ENCODE results near the gene RMND5B. TPM values are rescaled to one million over a fixed set of nuclear protein-coding genes. Genes with fewer than 3 reads are reported as not detected.
"Not testable (repeated sequence)": the region's sequence is repeated elsewhere in the genome, so short reads cannot be mapped to it uniquely, and the experiment has no call there.

RMND5B gene, protein sequence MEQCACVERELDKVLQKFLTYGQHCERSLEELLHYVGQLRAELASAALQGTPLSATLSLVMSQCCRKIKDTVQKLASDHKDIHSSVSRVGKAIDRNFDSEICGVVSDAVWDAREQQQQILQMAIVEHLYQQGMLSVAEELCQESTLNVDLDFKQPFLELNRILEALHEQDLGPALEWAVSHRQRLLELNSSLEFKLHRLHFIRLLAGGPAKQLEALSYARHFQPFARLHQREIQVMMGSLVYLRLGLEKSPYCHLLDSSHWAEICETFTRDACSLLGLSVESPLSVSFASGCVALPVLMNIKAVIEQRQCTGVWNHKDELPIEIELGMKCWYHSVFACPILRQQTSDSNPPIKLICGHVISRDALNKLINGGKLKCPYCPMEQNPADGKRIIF
- total RNA-seq = 10 to 100 TPM; 24.1 to 28.7 TPM

DNA sequence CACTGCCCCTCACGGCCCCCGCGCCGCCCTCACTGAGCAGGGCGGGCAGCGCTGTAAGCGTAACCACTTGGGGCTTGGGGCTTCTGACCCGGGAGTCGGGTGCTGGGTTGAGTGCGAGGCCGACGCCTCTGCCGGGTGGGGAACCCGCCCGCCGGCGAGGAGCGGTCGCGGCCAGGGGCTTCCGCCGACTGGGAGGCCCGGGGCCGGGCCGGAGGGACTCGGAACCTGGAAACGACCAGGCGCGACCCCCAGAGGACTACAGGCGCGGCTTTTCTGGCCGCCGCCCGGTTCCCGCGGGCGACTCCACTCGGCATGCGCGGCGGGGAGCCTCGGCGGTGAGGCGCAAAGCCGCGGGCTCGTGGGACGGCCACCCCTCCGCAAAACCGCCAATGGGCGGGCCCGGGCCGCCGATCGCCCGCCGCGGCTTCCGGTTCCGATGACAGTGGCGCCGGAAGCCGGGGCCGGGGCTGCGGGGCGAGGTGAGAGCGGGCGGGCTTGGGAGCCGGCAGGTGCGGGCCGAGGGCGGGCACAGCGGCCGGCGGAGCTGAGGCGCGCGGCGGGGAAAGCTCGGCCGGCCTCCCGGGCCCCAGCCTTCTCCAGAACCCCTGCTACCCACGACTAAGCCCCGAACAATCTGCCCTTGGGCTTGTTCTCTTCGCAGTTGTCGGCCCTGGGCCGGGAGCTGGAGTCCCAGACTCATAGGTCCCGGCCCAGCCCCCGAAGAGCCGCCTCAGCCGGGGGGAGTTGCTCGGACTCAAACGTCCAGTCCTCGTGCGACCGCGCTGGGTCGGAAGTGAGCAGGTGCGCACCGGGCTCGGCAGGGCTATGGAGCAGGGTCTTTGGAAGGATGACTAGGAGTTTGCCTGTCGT lies at the start of gene RMND5B:
TSS of gene RMND5B (plus strand) at position 439 of the 870 bp plus-strand sequence. CDS start 7,106 bp downstream, outside the sequence.
- CTCF ChIA-PET = interaction anchor here (1.0 to 3.5 kb wide), 3 partner anchors 10 to 56 kb away, joined by 3 to 17 read pairs (median 3); no protein-coding TSS in a partner anchor
- intact Hi-C loops (cut with DNase I, micrococcal nuclease) = loop anchor here (1.0 to 5.0 kb wide), 7 partner anchors 10 to 531 kb away; partner anchors contain the start of genes NHP2 (in 2 of the 2), B4GALT7 (in 1 of the 2) and N4BP3 (in 1 of the 2)
- no peaks in the 10 kb centered on the region for H3K27me3 Mint-ChIP-seq
- POLR2A ChIA-PET = no interaction called here
- ATAC-seq = peak; percentile 89
- H3K36me3 Mint-ChIP-seq (ENCODE audit: low read depth) = peaks cover 20% of the 10 kb centered on the region
- peak within 1 kb of the TSS; percentile 80 for H3K4me3 Mint-ChIP-seq
- DNase-seq = peak; percentile 90
- H3K4me1 Mint-ChIP-seq = peaks cover 25% of the 10 kb centered on the region
- H3K27ac Mint-ChIP-seq = peak within 1 kb of the TSS; percentile 90
- no peaks in the 10 kb centered on the region for H3K9me3 Mint-ChIP-seq (ENCODE audit: low read depth)

DNA sequence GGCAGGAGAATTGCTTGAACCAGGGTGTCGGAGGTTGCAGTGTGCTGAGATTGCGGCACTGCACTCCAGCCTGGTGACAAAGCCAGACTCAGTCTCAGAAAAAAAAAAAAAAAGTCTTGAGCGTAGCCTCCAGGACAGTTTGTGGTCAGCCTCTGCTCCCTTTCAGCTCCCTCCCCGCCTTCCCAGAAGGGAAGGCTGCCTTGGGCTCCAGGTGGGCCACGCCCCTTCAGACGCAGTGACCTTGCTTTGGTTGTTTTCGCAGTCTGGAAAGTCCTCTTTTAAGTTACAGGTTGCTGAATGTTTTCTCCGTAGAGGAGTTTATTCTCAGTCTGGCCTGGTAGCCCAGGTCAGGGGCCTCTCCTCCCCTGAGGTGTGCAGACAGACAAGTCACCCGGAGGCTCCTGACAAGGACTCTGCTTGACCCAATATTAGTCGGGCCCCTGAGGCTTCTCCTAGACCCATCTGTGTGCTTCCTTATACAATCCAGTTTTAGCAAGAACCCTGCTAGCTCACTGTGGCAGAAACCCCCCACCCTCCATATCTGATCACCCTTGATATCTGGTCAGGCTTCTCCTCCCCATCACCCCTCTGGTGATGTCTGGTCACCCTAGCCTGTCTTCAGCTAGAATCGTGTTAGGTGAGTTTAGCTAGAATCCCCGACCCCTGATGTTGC lies 49.1 kb upstream of the RMND5B start:
- Mint-ChIP-seq H3K27ac (no peak overlapping the region), H3K27me3 (peaks cover 2% of the 10 kb centered on the region), H3K4me3 (no peak overlapping the region), H3K9me3 (ENCODE audit: low read depth) (no peaks in the 10 kb centered on the region), H3K36me3 (ENCODE audit: low read depth) (no peaks in the 10 kb centered on the region), H3K4me1 (no peaks in the 10 kb centered on the region)
- intact Hi-C loops (cut with DNase I, micrococcal nuclease) = no loop called here
- POLR2A ChIA-PET = no interaction called here
- DNase-seq (no peak), ATAC-seq (no peak)
- CTCF ChIA-PET = interaction anchor here (1.0 kb wide), 1 partner anchor 74 kb away, joined by 4 read pairs; no protein-coding TSS in a partner anchor

DNA sequence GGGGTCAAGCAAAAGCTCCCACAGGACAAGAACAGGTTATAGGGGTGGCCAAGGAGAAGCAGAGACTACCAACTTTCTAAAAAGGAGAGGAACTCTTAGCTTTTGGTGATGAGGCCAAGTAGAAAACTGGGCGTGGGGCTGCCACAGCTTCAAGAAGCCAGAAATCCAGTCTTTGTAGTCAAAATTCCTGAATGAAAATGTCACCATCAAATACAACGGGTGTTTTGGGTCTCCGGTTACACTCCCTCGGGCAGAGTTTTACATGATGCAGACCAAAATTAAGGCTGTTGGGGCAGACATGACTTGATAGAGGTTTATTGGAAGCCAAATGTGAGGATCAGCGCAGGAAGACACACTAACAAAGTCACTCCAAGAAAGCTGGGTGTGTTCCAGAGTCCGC lies 46.9 kb upstream of the RMND5B start:
- ChIA-PET POLR2A (no interaction called here), CTCF (no interaction called here)
- no peak overlapping the region for H3K27ac Mint-ChIP-seq
- peaks cover 4% of the 10 kb centered on the region for H3K27me3 Mint-ChIP-seq
- no peak for DNase-seq
- no peak overlapping the region for H3K4me3 Mint-ChIP-seq
- no peaks in the 10 kb centered on the region for H3K4me1 Mint-ChIP-seq
- H3K36me3 Mint-ChIP-seq (ENCODE audit: low read depth) = no peaks in the 10 kb centered on the region
- intact Hi-C loops (cut with DNase I, micrococcal nuclease) = no loop called here
- H3K9me3 Mint-ChIP-seq (ENCODE audit: low read depth) = no peaks in the 10 kb centered on the region
- no peak for ATAC-seq

DNA sequence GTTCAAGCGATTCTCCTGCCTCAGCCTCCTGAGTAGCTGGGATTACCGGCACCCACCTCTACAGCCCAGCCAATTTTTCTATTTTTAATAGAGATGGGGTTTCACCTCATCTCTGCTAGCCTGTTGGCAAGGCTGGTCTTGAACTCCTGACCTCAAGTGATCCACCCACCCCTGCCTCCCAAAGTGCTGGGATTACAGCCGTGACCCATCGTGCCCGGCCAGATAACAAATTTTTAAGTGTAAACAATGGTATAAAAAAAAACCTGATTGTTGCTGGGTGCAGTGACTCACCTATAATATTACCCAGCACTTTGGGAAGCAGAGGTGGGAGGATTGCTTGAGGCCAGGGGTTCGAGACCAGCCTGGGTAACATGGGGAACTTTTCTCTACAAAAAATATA lies 45.5 kb upstream of the RMND5B start:
- DNase-seq (no peak), ATAC-seq (no peak)
- intact Hi-C loops (cut with DNase I, micrococcal nuclease) = no loop called here
- no peaks in the 10 kb centered on the region for H3K9me3 Mint-ChIP-seq (ENCODE audit: low read depth)
- peaks cover 4% of the 10 kb centered on the region for H3K27me3 Mint-ChIP-seq
- no peaks in the 10 kb centered on the region for H3K4me1 Mint-ChIP-seq
- H3K27ac Mint-ChIP-seq = no peak overlapping the region
- ChIA-PET POLR2A (no interaction called here), CTCF (interaction anchor here (2.6 kb wide), 1 partner anchor 9 kb away, joined by 6 read pairs; no protein-coding TSS in a partner anchor)
- no peak overlapping the region for H3K4me3 Mint-ChIP-seq
- no peaks in the 10 kb centered on the region for H3K36me3 Mint-ChIP-seq (ENCODE audit: low read depth)

DNA sequence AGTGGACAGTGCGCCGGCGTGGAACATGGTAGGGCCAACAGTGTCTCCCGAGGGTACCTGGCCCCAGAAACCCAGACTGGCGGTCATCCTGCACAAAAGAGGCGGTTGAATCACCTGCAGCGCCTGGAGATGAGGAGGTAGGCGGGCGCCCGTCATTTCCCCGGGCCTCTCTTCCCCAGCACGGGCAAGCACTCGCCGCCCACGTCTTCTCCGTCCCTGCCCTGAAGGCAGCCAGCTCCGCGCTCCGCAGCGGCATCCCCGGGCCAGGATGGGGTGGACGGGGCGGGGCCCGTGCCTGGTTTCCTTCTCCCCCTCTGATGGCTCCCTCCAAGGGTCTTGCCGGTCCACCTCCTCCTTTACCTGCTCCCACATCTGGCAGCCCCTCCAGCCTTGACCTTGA lies 44.5 kb upstream of the RMND5B start:
- no peak for DNase-seq
- Mint-ChIP-seq H3K36me3 (ENCODE audit: low read depth) (no peaks in the 10 kb centered on the region), H3K4me1 (peaks cover 7% of the 10 kb centered on the region), H3K4me3 (no peak overlapping the region), H3K27me3 (peaks cover 4% of the 10 kb centered on the region), H3K9me3 (ENCODE audit: low read depth) (no peaks in the 10 kb centered on the region), H3K27ac (no peak overlapping the region)
- ChIA-PET POLR2A (no interaction called here), CTCF (interaction anchor here (2.6 kb wide), 1 partner anchor 10 kb away, joined by 6 read pairs; no protein-coding TSS in a partner anchor)
- intact Hi-C loops (cut with DNase I, micrococcal nuclease) = no loop called here
- no peak for ATAC-seq

DNA sequence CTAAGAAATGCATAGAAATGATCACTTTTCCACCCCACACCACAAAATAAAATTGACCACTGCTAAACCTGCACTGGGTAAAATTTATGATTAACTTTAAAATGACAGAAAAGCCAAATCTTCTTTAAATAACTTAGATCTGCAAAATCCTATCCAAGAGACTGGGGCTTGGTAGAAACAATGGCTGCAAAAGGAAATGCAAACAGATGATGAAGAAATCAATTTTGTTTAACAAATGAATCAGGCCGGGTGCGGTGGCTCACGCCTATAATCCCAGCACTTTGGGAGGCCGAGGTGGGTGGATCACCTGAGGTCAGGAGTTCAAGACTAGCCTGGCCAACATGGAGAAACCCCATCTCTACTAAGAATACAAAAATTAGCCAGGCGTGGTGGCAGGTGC lies 43.6 kb upstream of the RMND5B start:
- H3K27me3 Mint-ChIP-seq; H3K4me3 Mint-ChIP-seq; intact Hi-C loops (cut with DNase I, micrococcal nuclease); H3K9me3 Mint-ChIP-seq (ENCODE audit: low read depth); H3K27ac Mint-ChIP-seq; POLR2A ChIA-PET; H3K4me1 Mint-ChIP-seq; H3K36me3 Mint-ChIP-seq (ENCODE audit: low read depth); DNase-seq; CTCF ChIA-PET; ATAC-seq: not testable (repeated sequence)

DNA sequence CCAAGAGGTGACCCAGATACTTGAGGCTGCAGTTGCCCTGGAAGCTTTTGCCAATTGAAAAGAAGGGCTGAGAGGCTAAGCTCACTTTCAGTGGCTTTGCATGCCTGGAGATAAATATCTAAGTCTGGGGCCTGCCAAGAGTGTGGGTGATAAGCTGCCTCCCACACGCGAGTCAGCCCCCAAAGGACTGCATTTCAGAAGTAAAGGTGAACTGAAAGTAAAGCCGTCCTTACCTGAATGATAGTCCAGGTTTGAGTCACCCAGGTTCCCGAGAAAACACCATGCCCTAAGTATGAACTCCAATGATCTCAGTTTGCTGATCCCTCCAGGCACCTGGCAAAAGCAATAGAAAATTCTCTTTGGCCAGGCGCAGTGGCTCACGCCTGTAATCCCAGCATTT lies 40.0 kb upstream of the RMND5B start:
- DNase-seq (peak; percentile 46), ATAC-seq (peak; percentile 70)
- POLR2A ChIA-PET = interaction anchor here (0.7 to 1.0 kb wide), 2 partner anchors 15 to 30 kb away, joined by 3 read pairs; no protein-coding TSS in a partner anchor
- H3K27me3 Mint-ChIP-seq = peaks cover 2% of the 10 kb centered on the region
- H3K36me3 Mint-ChIP-seq (ENCODE audit: low read depth) = no peaks in the 10 kb centered on the region
- CTCF ChIA-PET = interaction anchor here (0.7 to 7.1 kb wide), 6 partner anchors 14 to 1047 kb away, joined by 3 to 59 read pairs (median 3); no protein-coding TSS in a partner anchor
- no peak overlapping the region for H3K27ac Mint-ChIP-seq
- no peak overlapping the region for H3K4me3 Mint-ChIP-seq
- peaks cover 2% of the 10 kb centered on the region for H3K9me3 Mint-ChIP-seq (ENCODE audit: low read depth)
- peaks cover 22% of the 10 kb centered on the region for H3K4me1 Mint-ChIP-seq
- intact Hi-C loops (cut with DNase I, micrococcal nuclease) = no loop called here

DNA sequence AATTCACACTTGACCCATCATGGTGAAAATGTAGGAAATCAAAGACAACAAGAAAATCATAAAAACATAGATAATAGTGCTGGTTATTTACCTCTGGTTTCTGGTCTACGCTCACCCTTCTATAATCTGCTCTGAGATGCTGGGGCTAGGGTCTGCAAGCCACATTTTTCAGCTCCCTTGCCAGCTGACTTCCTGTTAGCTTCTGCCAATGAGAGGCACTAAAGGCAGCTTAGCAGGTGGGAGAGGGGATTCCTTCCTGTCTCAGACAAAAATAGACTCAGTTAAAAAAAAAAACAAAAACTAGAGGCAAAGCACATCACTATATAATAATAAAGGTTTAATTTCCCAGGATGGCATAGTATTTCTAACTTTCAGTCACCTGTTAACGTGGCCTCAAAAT lies 37.7 kb upstream of the RMND5B start:
- H3K9me3 Mint-ChIP-seq (ENCODE audit: low read depth) = peaks cover 2% of the 10 kb centered on the region
- POLR2A ChIA-PET = no interaction called here
- intact Hi-C loops (cut with DNase I, micrococcal nuclease) = no loop called here
- ATAC-seq = no peak
- H3K4me3 Mint-ChIP-seq = no peak overlapping the region
- H3K4me1 Mint-ChIP-seq = peaks cover 22% of the 10 kb centered on the region
- H3K36me3 Mint-ChIP-seq (ENCODE audit: low read depth) = no peaks in the 10 kb centered on the region
- H3K27ac Mint-ChIP-seq = no peak overlapping the region
- CTCF ChIA-PET = interaction anchor here (7.1 kb wide), 1 partner anchor 17 kb away, joined by 59 read pairs; no protein-coding TSS in a partner anchor
- H3K27me3 Mint-ChIP-seq = no peaks in the 10 kb centered on the region
- DNase-seq = no peak

DNA sequence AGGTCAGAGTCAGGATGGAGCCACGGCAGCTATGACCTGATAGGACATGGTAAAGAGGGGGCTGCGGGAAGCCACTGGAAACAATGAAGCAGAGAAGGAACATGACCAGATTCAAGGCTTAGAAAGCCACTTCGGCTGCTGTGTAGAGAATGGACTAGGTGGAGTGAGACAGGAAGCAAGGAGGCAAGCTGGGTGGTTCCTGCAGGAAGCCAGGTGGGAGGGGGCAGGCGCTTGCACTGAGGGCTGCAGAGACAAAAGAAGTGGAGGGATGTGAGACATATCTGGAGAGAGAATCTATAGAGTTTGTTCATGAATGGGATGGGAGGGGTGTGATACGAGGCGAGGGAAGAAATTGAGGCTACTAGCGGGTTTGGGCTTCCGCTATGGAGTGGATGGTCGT lies 36.5 kb upstream of the RMND5B start:
- Mint-ChIP-seq H3K4me1 (peaks cover 22% of the 10 kb centered on the region), H3K9me3 (ENCODE audit: low read depth) (peaks cover 2% of the 10 kb centered on the region), H3K36me3 (ENCODE audit: low read depth) (no peaks in the 10 kb centered on the region), H3K27ac (no peak overlapping the region), H3K4me3 (no peak overlapping the region), H3K27me3 (no peaks in the 10 kb centered on the region)
- DNase-seq (no peak), ATAC-seq (peak; percentile 58)
- POLR2A ChIA-PET = no interaction called here
- CTCF ChIA-PET = interaction anchor here (1.3 to 7.1 kb wide), 2 partner anchors 18 to 26 kb away, joined by 3 to 59 read pairs; no protein-coding TSS in a partner anchor
- intact Hi-C loops (cut with DNase I, micrococcal nuclease) = no loop called here

DNA sequence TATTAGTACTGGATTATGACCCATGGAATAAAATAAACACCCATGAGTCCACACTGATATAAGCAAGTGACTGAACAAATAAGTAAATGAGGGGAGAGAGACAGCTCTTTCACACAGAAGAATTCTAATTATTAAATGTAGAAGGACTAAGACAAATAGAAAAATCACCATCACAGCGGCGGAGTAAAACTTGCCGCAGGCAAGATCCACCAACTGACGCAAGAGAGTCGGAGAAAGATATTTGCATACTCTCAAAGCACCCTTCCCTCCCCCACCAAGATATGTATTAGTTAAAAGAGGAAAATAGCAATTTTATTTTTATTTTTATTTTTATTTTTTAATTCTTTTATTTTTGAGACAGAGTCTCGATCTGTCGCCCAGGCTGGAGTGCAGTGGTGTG lies 32.1 kb upstream of the RMND5B start:
- H3K27me3 Mint-ChIP-seq = no peaks in the 10 kb centered on the region
- CTCF ChIA-PET = no interaction called here
- H3K9me3 Mint-ChIP-seq (ENCODE audit: low read depth) = no peaks in the 10 kb centered on the region
- H3K4me1 Mint-ChIP-seq = peaks cover 8% of the 10 kb centered on the region
- no peak overlapping the region for H3K4me3 Mint-ChIP-seq
- ATAC-seq (no peak), DNase-seq (no peak)
- no peaks in the 10 kb centered on the region for H3K36me3 Mint-ChIP-seq (ENCODE audit: low read depth)
- intact Hi-C loops (cut with DNase I, micrococcal nuclease) = no loop called here
- POLR2A ChIA-PET = no interaction called here
- no peak overlapping the region for H3K27ac Mint-ChIP-seq

DNA sequence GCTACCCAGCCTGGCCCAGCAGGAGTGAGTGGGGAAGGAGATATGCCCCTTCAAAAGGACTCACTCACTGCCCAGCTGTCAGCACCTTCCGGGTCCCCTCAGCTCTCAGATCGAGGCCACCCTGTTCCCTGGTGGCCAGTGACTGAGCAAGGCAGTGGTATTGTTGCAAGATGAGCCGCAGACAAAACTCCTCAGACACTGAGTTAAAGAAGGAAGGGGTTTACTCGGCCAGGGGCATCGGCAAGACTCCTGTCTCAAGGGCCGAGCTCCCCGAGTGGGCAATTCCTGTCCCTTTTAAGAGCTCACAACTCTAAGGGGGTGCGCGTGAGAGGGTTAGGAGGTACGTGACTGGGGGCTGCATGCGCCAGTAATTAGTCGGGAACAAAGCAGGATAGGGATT lies 27.2 kb upstream of the RMND5B start:
- intact Hi-C loops (cut with DNase I, micrococcal nuclease) = no loop called here
- H3K27ac Mint-ChIP-seq = no peak overlapping the region
- peaks cover 8% of the 10 kb centered on the region for H3K4me1 Mint-ChIP-seq
- DNase-seq (no peak), ATAC-seq (no peak)
- H3K27me3 Mint-ChIP-seq = no peaks in the 10 kb centered on the region
- ChIA-PET POLR2A (no interaction called here), CTCF (no interaction called here)
- no peaks in the 10 kb centered on the region for H3K36me3 Mint-ChIP-seq (ENCODE audit: low read depth)
- no peak overlapping the region for H3K4me3 Mint-ChIP-seq
- no peaks in the 10 kb centered on the region for H3K9me3 Mint-ChIP-seq (ENCODE audit: low read depth)

Data from activated CD4-positive, alpha-beta T cell treated with anti-CD3 and anti-CD28 coated beads for 36 hours (primary cell).